Tibial nerve (tissue), 4 donors: ENCODE measurements around the gene TLE3.

Experiments
- EP300 ChIP-seq, 2 donors: sonication (generic); formaldehyde crosslinking; IDR thresholded peaks; one replicate each; pipeline ENCODE4 v1.6.1; 2017; ENCODE audit warnings: antibody characterized with exemption in 2 of 2, mild to moderate bottlenecking in 1 of 2
- POLR2A ChIP-seq, 2 donors: fragments of 450-650 bp; IDR thresholded peaks; one replicate each; pipeline ENCODE4 v1.6.1; 2017; ENCODE audit warnings: antibody characterized with exemption in 2 of 2, mild to moderate bottlenecking in 2 of 2, moderate library complexity in 2 of 2
- TF ChIP-seq, protein P1 (sequence below), 5 experiments: fragments of 200-600 bp in 3 of 5; fragments of 450-650 bp in 2 of 5; sonication (generic) in 3 of 5; IDR thresholded peaks; one replicate each; pipeline ENCODE4 v1.5.1; 2016 to 2019; ENCODE audit warnings: antibody characterized with exemption in 5 of 5, mild to moderate bottlenecking in 3 of 5, moderate library complexity in 2 of 5

DNA sequence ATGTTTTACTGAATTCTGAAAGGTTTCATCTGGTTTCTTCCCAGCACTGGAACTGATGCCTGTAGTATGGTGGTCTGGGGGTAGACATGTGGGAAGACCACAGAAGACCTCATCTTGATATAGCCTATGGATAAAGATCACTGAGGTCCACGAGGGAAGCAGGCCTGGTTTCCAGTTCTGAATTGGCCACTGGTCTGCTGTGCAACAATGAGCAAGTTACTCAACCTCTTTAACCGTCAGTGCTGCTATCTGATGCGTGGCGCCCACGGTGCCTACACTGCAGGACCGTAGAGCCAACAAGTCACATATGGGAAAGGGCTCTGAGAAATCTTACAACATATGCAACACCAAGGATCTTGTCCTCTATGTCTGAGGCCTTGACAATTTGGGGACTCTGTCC lies 13.3 kb downstream of the TLE3 start:
- TF ChIP-seq, protein P1, sequence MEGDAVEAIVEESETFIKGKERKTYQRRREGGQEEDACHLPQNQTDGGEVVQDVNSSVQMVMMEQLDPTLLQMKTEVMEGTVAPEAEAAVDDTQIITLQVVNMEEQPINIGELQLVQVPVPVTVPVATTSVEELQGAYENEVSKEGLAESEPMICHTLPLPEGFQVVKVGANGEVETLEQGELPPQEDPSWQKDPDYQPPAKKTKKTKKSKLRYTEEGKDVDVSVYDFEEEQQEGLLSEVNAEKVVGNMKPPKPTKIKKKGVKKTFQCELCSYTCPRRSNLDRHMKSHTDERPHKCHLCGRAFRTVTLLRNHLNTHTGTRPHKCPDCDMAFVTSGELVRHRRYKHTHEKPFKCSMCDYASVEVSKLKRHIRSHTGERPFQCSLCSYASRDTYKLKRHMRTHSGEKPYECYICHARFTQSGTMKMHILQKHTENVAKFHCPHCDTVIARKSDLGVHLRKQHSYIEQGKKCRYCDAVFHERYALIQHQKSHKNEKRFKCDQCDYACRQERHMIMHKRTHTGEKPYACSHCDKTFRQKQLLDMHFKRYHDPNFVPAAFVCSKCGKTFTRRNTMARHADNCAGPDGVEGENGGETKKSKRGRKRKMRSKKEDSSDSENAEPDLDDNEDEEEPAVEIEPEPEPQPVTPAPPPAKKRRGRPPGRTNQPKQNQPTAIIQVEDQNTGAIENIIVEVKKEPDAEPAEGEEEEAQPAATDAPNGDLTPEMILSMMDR (IDR thresholded peaks at IDR 0.05), result no peak
- TF ChIP-seq POLR2A (IDR thresholded peaks at IDR 0.05) (no peak), EP300 (IDR thresholded peaks at IDR 0.05) (no peak)
